Parathyroid adenoma (tissue), 2 donors: ENCODE data around the gene ADORA2A.

Source experiments
- H2AFZ ChIP-seq: fragments of 300-600 bp; sonication (generic); one replicate; pipeline ENCODE4 v1.7.0; 2017; ENCODE audit warnings: antibody characterized with exemption, mild to moderate bottlenecking
- H3K27ac ChIP-seq: fragments of 300-600 bp; sonication (generic); one replicate; pipeline ENCODE4 v1.7.0; 2017
- H3K27me3 ChIP-seq: fragments of 300-600 bp; sonication (generic); one replicate; pipeline ENCODE4 v1.7.0; 2017; ENCODE audit warnings: low read length; ENCODE audit not compliant: control insufficient read depth, insufficient read depth
- H3K36me3 ChIP-seq: fragments of 300-600 bp; sonication (generic); one replicate; pipeline ENCODE4 v1.7.0; 2017; ENCODE audit warnings: low read length; ENCODE audit not compliant: control insufficient read depth, insufficient read depth
- H3K4me1 ChIP-seq: fragments of 300-600 bp; sonication (generic); one replicate; pipeline ENCODE4 v1.7.0; 2017; ENCODE audit warnings: control low read depth
- H3K4me2 ChIP-seq: fragments of 300-600 bp; sonication (generic); one replicate; pipeline ENCODE4 v1.7.0; 2017; ENCODE audit warnings: low read length
- H3K4me3 ChIP-seq: fragments of 300-600 bp; sonication (generic); one replicate; pipeline ENCODE4 v1.7.0; 2017; ENCODE audit warnings: low read depth, low read length
- H3K79me2 ChIP-seq: fragments of 300-600 bp; sonication (generic); one replicate; pipeline ENCODE4 v1.7.0; 2017; ENCODE audit warnings: control low read depth
- H3K9ac ChIP-seq: fragments of 300-600 bp; sonication (generic); one replicate; pipeline ENCODE4 v1.7.0; 2017; ENCODE audit warnings: mild to moderate bottlenecking
- H3K9me3 ChIP-seq: fragments of 300-600 bp; sonication (generic); one replicate; pipeline ENCODE4 v1.7.0; 2017; ENCODE audit warnings: low read length; ENCODE audit not compliant: control insufficient read depth
- CTCF ChIP-seq: fragments of 300-600 bp; sonication (generic); IDR thresholded peaks from one replicate; pipeline ENCODE4 v1.7.0; 2017; ENCODE audit warnings: antibody characterized with exemption, mild to moderate bottlenecking
- donor health status: primary hyperparathyroidism.

ADORA2A gene

GRCh38 chr22:24384131-24384530, 43.3 kb upstream of the ADORA2A start:
- TF ChIP-seq CTCF = no peak
- H3K27ac ChIP-seq = no peak overlapping the region
- no peak overlapping the region for H2AFZ ChIP-seq
- no peaks in the 10 kb centered on the region for H3K79me2 ChIP-seq
- no peaks in the 10 kb centered on the region for H3K4me1 ChIP-seq
- H3K27me3 ChIP-seq = no peaks in the 10 kb centered on the region
- H3K9me3 ChIP-seq = no peaks in the 10 kb centered on the region
- no peak overlapping the region for H3K9ac ChIP-seq
- H3K4me2 ChIP-seq = no peak overlapping the region
- H3K4me3 ChIP-seq = no peak overlapping the region
- no peaks in the 10 kb centered on the region for H3K36me3 ChIP-seq

- H3K9me3 ChIP-seq = no peaks in the 10 kb centered on the region
- no peak overlapping the region for H2AFZ ChIP-seq
- no peaks in the 10 kb centered on the region for H3K27me3 ChIP-seq
- no peaks in the 10 kb centered on the region for H3K36me3 ChIP-seq
- no peak overlapping the region for H3K9ac ChIP-seq
- no peak overlapping the region for H3K4me3 ChIP-seq
- no peaks in the 10 kb centered on the region for H3K4me1 ChIP-seq
- TF ChIP-seq CTCF = no peak
- H3K4me2 ChIP-seq = no peak overlapping the region
- H3K79me2 ChIP-seq = no peaks in the 10 kb centered on the region
- H3K27ac ChIP-seq = no peak overlapping the region
These were observed 40.4 kb upstream of the ADORA2A start for GRCh38 chr22:24386937-24387471.

- no peaks in the 10 kb centered on the region for H3K27me3 ChIP-seq
- no peak for TF ChIP-seq CTCF
- no peak overlapping the region for H3K9ac ChIP-seq
- H3K4me2 ChIP-seq = no peak overlapping the region
- H3K27ac ChIP-seq = peak overlapping the region; percentile 57
- no peak overlapping the region for H3K4me3 ChIP-seq
- no peaks in the 10 kb centered on the region for H3K36me3 ChIP-seq
- no peak overlapping the region for H2AFZ ChIP-seq
- no peaks in the 10 kb centered on the region for H3K9me3 ChIP-seq
- no peaks in the 10 kb centered on the region for H3K79me2 ChIP-seq
- H3K4me1 ChIP-seq = no peaks in the 10 kb centered on the region
These were observed 37.7 kb upstream of the ADORA2A start for GRCh38 chr22:24389680-24390079.

- no peak for TF ChIP-seq CTCF
- Histone ChIP-seq H3K79me2 (no peaks in the 10 kb centered on the region), H3K9me3 (no peaks in the 10 kb centered on the region), H3K36me3 (no peaks in the 10 kb centered on the region), H3K9ac (no peak overlapping the region), H3K4me1 (no peaks in the 10 kb centered on the region), H2AFZ (no peak overlapping the region), H3K27ac (peak overlapping the region; percentile 57), H3K27me3 (no peaks in the 10 kb centered on the region), H3K4me3 (no peak overlapping the region), H3K4me2 (no peak overlapping the region)
These were observed 37.2 kb upstream of the ADORA2A start for GRCh38 chr22:24390156-24390555.

GRCh38 chr22:24390576-24390975, 36.8 kb upstream of the ADORA2A start:
- Histone ChIP-seq H3K27ac (no peak overlapping the region), H3K9me3 (no peaks in the 10 kb centered on the region), H3K4me3 (no peak overlapping the region)

More at GRCh38 chr22:24390576-24390975, 36.8 kb upstream of the ADORA2A start:
- Histone ChIP-seq H3K9ac (no peak overlapping the region), H3K79me2 (no peaks in the 10 kb centered on the region), H3K4me2 (no peak overlapping the region), H3K36me3 (no peaks in the 10 kb centered on the region), H3K4me1 (no peaks in the 10 kb centered on the region), H3K27me3 (no peaks in the 10 kb centered on the region), H2AFZ (no peak overlapping the region)
- no peak for TF ChIP-seq CTCF
